ENCODE results near the gene AMOTL2. TPM values are rescaled to one million over a fixed set of nuclear protein-coding genes. Genes with fewer than 3 reads are reported as not detected.

Gene AMOTL2
- total RNA-seq, 1 donor from 2014 or later, result not detected

DNA sequence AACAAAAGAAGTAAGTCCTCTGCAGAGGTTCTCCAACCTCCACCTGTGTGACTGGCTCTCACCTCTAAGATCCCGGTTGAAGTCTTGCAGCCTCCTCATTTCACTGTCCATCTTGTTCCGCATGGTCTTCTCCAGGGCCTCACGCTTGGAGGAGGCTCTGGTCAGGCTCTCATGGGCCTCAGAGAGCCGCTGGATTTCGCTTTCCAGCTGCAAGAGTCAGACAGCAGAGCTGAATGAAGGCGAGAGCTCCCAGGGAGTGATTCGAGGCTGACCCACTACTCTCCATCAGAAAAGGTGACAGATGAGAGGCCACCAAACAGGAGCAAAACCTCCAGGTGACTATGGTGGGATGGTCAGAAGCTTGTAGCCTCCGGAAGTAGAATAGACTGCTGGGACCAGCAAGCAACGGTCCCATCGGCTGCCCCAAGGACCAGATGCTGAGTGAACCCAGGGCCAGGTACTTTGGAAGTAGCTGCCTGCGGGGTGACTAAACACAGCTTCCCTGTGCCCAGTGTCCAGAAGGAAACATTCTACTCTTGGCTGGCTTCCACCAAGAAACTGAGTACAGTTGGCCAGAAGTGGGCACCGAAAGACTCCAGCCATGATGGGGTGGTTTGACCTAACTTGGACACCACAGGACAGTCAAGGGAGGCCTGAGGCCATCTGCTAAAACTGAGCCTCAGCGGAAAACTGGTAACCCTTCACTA, 7.9 kb downstream of the AMOTL2 start:
- peaks cover 9% of the 10 kb centered on the region for H3K4me1 Mint-ChIP-seq
- ATAC-seq (ENCODE audit: low read depth) (no peak), DNase-seq (no peak)
- TF ChIP-seq, protein P1, sequence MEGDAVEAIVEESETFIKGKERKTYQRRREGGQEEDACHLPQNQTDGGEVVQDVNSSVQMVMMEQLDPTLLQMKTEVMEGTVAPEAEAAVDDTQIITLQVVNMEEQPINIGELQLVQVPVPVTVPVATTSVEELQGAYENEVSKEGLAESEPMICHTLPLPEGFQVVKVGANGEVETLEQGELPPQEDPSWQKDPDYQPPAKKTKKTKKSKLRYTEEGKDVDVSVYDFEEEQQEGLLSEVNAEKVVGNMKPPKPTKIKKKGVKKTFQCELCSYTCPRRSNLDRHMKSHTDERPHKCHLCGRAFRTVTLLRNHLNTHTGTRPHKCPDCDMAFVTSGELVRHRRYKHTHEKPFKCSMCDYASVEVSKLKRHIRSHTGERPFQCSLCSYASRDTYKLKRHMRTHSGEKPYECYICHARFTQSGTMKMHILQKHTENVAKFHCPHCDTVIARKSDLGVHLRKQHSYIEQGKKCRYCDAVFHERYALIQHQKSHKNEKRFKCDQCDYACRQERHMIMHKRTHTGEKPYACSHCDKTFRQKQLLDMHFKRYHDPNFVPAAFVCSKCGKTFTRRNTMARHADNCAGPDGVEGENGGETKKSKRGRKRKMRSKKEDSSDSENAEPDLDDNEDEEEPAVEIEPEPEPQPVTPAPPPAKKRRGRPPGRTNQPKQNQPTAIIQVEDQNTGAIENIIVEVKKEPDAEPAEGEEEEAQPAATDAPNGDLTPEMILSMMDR (IDR thresholded peaks at IDR 0.05), result no peak
- intact Hi-C loops (cut with micrococcal nuclease), result no loop called here
- ChIA-PET POLR2A (no interaction called here), CTCF (no interaction called here)
- no peaks in the 10 kb centered on the region for H3K36me3 Mint-ChIP-seq (ENCODE audit: low read depth)
- H3K4me3 Mint-ChIP-seq, result no peak overlapping the region
- H3K27ac Mint-ChIP-seq, result no peak overlapping the region
- H3K9me3 Mint-ChIP-seq, result no peaks in the 10 kb centered on the region
- peaks cover 26% of the 10 kb centered on the region for H3K27me3 Mint-ChIP-seq

DNA sequence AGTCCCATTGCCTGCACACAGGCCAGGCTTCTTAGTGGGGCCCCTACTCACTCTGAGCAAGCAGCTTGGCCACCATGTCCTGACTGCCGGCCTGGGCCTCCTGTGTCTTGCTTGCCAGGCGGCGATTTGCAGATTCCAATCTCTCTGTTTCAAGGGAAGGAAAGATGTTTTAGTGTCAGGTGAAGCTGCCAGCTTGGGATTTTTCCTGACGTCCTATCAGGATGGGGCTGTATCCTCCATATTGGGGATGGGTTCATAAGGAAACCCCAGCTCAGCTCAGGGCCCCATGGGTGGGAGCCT, 8.5 kb downstream of the AMOTL2 start:
- no peaks in the 10 kb centered on the region for H3K36me3 Mint-ChIP-seq (ENCODE audit: low read depth)
- no peaks in the 10 kb centered on the region for H3K9me3 Mint-ChIP-seq
- ChIA-PET CTCF (no interaction called here), POLR2A (no interaction called here)
- DNase-seq, result no peak
- peaks cover 9% of the 10 kb centered on the region for H3K4me1 Mint-ChIP-seq
- TF ChIP-seq, protein P1 (IDR thresholded peaks at IDR 0.05), result no peak
- H3K4me3 Mint-ChIP-seq, result no peak overlapping the region
- ATAC-seq (ENCODE audit: low read depth), result no peak
- peaks cover 24% of the 10 kb centered on the region for H3K27me3 Mint-ChIP-seq
- H3K27ac Mint-ChIP-seq, result no peak overlapping the region
- intact Hi-C loops (cut with micrococcal nuclease), result no loop called here

DNA sequence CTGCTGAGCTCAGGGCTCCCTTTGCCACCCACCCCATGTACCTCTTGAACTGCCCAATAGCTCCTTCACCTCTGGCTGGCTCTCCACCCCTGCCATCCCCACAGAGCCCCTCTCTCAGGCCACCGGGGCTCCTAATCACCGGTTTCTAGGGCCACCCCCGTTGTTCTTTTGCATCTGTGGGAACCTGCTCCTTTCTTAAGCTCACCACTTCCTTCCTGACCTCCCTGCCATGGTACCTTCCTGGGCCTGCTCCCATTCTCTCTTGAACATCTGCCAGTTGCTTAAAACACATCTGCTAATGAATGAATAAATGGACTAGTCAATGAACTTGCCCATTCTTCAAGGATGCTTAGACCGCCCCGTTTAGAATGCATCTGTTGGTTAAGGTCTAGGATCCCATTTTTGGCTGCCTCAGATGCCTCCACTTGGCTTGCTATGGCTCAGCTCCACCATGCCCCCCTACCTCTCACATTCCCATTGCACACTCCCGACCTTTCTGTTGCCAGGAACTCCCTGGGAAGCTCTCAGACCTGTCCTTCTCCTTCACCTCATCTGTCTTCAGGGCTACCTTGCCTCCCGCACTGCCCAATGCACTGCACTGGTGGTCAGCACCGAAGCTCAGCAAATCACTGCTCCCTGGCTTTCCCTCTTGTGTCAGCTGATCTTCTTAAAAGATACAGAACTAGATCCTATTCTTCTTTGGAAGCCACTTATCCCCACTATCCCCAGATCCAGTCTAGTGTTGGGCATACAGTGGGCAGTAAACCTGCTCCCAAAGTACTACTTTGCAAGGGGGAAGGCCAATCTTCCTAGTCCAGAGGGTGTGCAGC, 9.1 kb downstream of the AMOTL2 start:
- TF ChIP-seq, protein P1 (IDR thresholded peaks at IDR 0.05), result no peak
- DNase-seq (no peak), ATAC-seq (ENCODE audit: low read depth) (no peak)
- H3K4me1 Mint-ChIP-seq, result peaks cover 9% of the 10 kb centered on the region
- no peak overlapping the region for H3K4me3 Mint-ChIP-seq
- peaks cover 25% of the 10 kb centered on the region for H3K27me3 Mint-ChIP-seq
- H3K9me3 Mint-ChIP-seq, result no peaks in the 10 kb centered on the region
- intact Hi-C loops (cut with micrococcal nuclease), result no loop called here
- H3K36me3 Mint-ChIP-seq (ENCODE audit: low read depth), result no peaks in the 10 kb centered on the region
- ChIA-PET POLR2A (no interaction called here), CTCF (interaction anchor here (0.6 kb wide), 1 partner anchor 152 kb away, joined by 3 read pairs; no protein-coding TSS in a partner anchor)
- H3K27ac Mint-ChIP-seq, result no peak overlapping the region

DNA sequence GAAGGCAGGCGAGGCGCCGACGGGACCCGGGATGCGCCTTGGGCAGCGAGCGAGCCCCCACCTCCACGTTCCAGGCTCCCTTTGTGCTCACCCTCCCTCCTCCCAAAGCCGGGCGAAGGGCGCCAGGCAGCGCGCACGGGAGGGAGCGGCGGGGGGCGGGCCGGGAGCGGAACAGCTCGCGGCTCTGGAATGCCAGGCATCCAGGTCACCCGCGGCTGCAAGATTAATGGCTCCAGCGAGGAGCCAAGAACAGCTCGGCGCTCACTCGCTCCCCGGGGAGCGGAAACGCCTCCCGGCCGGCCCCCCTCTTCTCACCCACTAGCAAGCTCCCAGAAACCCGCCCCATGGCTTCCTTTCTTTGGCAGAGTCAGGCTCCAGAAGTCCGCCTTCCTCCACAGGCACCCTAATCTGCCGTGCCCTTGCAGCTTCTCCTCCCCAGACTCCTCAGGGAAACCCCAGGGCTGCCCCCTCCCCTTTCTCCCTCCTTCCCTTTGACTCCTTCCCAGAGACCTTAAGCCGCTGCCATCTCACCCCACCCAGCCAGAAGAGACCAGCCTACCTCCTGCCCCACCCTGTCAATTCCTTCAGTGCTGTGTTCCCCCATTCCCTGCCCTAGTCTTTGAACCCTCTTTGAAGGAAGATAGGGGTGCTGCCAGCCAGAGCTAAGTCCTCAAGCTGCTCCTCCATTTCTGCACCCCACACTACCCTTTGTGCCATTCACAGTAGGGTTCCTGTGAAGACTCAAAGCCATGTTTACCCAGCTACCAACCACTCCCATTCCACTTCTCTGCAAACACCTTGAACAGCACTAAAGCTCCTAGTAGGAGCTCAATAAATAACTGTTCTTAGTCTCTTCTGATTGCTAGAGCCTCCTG, 9.9 kb downstream of the AMOTL2 start:
- Mint-ChIP-seq H3K36me3 (ENCODE audit: low read depth) (no peaks in the 10 kb centered on the region), H3K9me3 (no peaks in the 10 kb centered on the region), H3K4me1 (peaks cover 9% of the 10 kb centered on the region), H3K27ac (no peak overlapping the region), H3K4me3 (no peak overlapping the region), H3K27me3 (peaks cover 25% of the 10 kb centered on the region)
- TF ChIP-seq, protein P1 (IDR thresholded peaks at IDR 0.05), result no peak
- ChIA-PET CTCF (interaction anchor here (0.6 kb wide), 1 partner anchor 152 kb away, joined by 3 read pairs; no protein-coding TSS in a partner anchor), POLR2A (no interaction called here)
- intact Hi-C loops (cut with micrococcal nuclease), result no loop called here
- no peak for ATAC-seq (ENCODE audit: low read depth)
- DNase-seq, result no peak

DNA sequence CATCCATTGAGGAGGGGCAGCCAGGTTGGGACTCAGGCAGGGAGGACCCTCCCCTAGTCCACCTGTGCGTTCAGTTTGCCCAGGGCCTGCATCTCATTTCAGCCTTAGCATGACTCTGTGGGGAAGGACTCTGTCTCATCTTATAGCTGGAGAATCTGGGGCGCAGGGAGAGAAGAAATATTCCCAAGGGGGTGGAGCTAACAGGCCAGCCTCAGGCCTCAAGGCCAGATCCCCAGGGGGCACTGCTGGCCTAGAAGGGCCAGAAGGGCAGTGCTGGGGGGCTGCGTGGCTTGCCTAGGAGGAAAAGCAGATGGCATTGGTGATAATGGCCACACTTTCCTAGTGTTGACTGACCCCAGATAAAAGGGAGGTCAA, 10.9 kb downstream of the AMOTL2 start:
- H3K36me3 Mint-ChIP-seq (ENCODE audit: low read depth), result no peaks in the 10 kb centered on the region
- no peak overlapping the region for H3K4me3 Mint-ChIP-seq
- ChIA-PET CTCF (no interaction called here), POLR2A (no interaction called here)
- ATAC-seq (ENCODE audit: low read depth) (no peak), DNase-seq (no peak)
- H3K9me3 Mint-ChIP-seq, result no peaks in the 10 kb centered on the region
- TF ChIP-seq, protein P1 (IDR thresholded peaks at IDR 0.05), result no peak
- H3K27ac Mint-ChIP-seq, result no peak overlapping the region
- intact Hi-C loops (cut with micrococcal nuclease), result no loop called here
- H3K27me3 Mint-ChIP-seq, result peaks cover 31% of the 10 kb centered on the region
- peaks cover 9% of the 10 kb centered on the region for H3K4me1 Mint-ChIP-seq
